Thyroid gland (tissue), 4 donors: ENCODE results near the gene SLC19A1. TPM values are rescaled to one million over a fixed set of nuclear protein-coding genes. Genes with fewer than 3 reads are reported as not detected.

Experiments used
- DNase-seq, 2 donors: peaks; one replicate each; pipeline ENCODE4 v3.0.0-alpha.2; 2019
- H3K27ac ChIP-seq, 3 donors: fragments of 200-600 bp; sonication (generic); 1 replicate in 2 of 3; 2 replicates in 1 of 3; pipeline ENCODE4 v1.5.1; 2016 to 2019; ENCODE audit warnings: mild to moderate bottlenecking in 1 of 3, moderate library complexity in 1 of 3
- H3K27me3 ChIP-seq: fragments of 200-600 bp; sonication (generic); one replicate; pipeline ENCODE4 v1.5.1; 2019
- H3K36me3 ChIP-seq, 2 donors: fragments of 200-600 bp; sonication (generic); one replicate each; pipeline ENCODE4 v1.5.1; 2016 to 2019
- H3K4me1 ChIP-seq, 2 donors: fragments of 200-600 bp; sonication (generic); one replicate each; pipeline ENCODE4 v1.5.1; 2017 to 2019
- H3K4me3 ChIP-seq, 3 donors: fragments of 200-600 bp; sonication (generic); replicated peaks in 1 of 3; 1 replicate in 2 of 3; 2 replicates in 1 of 3; pipeline ENCODE4 v1.5.1; 2016; ENCODE audit warnings: mild to moderate bottlenecking in 1 of 3
- H3K9me3 ChIP-seq: fragments of 200-600 bp; sonication (generic); one replicate; pipeline ENCODE4 v1.5.1; 2017
- POLR2A ChIP-seq, 2 donors: fragments of 450-650 bp; IDR thresholded peaks; one replicate each; pipeline ENCODE4 v1.6.1; 2017; ENCODE audit warnings: antibody characterized with exemption in 2 of 2, mild to moderate bottlenecking in 2 of 2, moderate library complexity in 1 of 2
- WGBS, 2 donors: methylation state at CpG; one replicate each; pipeline ENCODE4 v1.1.5; 2017; 5-methylcytosine and 5-hydroxymethylcytosine counted together
- intact Hi-C: fragments of 100-400 bp; cut with DNase I; formaldehyde crosslinking; loops from one replicate; pipeline ENCODE4 v1.15.1; 2023
- total RNA-seq, 4 donors: library from RNA; depleted of rRNA; stranded (reverse); fragments of >200 nt; gene quantifications; one replicate each; pipeline ENCODE4 v1.2.3, GENCODE V29; 2016
- TF ChIP-seq, protein P1 (sequence below), 6 experiments: fragments of 200-600 bp in 3 of 6; fragments of 450-650 bp in 3 of 6; sonication (generic) in 3 of 6; IDR thresholded peaks; one replicate each; pipeline ENCODE4 v1.5.1; 2016 to 2019; ENCODE audit warnings: antibody characterized with exemption in 6 of 6, mild to moderate bottlenecking in 2 of 6, inconsistent platforms in 1 of 6, moderate library complexity in 1 of 6

The SLC19A1 gene
- total RNA-seq, 4 donors from 2014 or later, result 7.6 to 15.5 (median 12.2) TPM

DNA sequence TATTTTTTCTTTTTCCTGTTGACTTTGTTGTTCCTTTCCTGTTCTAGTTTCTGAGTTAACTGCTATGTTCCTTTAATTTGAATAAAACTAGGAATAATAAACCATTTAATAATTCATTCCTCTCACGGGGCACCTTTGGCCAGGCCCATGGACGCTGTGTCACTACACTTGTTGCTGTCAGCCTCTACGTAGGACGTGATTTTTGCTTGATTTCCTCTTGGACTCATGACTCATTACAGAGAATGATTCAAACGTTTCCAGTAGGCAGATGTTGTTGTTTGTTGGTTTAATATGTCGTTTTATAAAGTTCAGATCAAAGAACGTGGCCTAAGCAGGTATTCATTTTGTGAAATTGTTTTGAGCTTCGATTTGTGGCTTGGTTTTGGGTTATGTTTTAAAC, 9.1 kb upstream of the SLC19A1 start:
- WGBS, 2 donors, result 60 to 65% methylated on average over 8 of the region's 8 CpGs
- no peak for DNase-seq

DNA sequence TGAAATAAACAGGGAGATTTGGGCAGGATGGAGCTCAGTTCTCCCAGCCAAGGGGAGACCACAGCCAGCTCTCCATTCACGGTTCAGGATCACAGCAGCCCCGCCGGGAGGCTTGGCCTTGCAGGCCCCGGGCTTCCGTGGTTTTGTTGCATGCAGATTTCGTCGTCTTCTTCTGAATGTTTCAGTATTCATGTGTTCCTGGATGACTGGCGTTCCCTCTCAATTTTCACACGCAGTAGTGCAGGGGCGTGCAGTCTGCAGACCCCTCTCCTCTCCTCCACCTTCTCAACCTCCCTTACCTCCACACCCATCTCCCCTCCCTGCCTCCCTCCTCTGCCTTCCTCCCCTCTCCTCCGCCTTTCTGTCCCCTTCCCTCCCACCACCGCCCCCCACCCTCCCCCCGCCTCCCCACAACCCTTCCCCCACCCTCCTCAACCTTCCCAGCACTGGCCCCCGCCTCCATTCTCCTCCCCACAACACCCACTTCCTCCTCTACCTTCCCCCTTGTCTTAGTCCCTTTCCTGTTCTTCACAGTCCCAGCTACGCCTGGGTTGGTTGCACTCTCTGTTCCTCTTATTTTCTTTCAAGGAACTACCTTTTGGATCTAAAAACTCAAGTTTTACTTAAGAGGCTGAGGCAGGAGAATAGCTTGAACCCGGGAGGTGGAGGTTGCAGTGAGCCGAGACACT, 8.4 kb upstream of the SLC19A1 start:
- intact Hi-C loops, result no loop called here
- H3K36me3 ChIP-seq, result no peaks in the 10 kb centered on the region
- no peak for DNase-seq
- TF ChIP-seq, protein P1, sequence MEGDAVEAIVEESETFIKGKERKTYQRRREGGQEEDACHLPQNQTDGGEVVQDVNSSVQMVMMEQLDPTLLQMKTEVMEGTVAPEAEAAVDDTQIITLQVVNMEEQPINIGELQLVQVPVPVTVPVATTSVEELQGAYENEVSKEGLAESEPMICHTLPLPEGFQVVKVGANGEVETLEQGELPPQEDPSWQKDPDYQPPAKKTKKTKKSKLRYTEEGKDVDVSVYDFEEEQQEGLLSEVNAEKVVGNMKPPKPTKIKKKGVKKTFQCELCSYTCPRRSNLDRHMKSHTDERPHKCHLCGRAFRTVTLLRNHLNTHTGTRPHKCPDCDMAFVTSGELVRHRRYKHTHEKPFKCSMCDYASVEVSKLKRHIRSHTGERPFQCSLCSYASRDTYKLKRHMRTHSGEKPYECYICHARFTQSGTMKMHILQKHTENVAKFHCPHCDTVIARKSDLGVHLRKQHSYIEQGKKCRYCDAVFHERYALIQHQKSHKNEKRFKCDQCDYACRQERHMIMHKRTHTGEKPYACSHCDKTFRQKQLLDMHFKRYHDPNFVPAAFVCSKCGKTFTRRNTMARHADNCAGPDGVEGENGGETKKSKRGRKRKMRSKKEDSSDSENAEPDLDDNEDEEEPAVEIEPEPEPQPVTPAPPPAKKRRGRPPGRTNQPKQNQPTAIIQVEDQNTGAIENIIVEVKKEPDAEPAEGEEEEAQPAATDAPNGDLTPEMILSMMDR (IDR thresholded peaks at IDR 0.05), result no peak
- no peak for TF ChIP-seq POLR2A (IDR thresholded peaks at IDR 0.05)
- no peaks in the 10 kb centered on the region for H3K9me3 ChIP-seq
- H3K27ac ChIP-seq, result no peak overlapping the region
- H3K4me3 ChIP-seq, result no peak overlapping the region
- 44 to 52% methylated on average over 17 of the region's 17 CpGs for WGBS, 2 donors
- H3K4me1 ChIP-seq, result peaks cover 0 to 3% of the 10 kb centered on the region in 2 donors
- no peaks in the 10 kb centered on the region for H3K27me3 ChIP-seq

More for the DNA sequence above, 9.1 kb upstream of the SLC19A1 start:
- no peaks in the 10 kb centered on the region for H3K36me3 ChIP-seq
- H3K4me1 ChIP-seq, result peaks cover 0 to 9% of the 10 kb centered on the region in 2 donors
- no peaks in the 10 kb centered on the region for H3K27me3 ChIP-seq
- no peaks in the 10 kb centered on the region for H3K9me3 ChIP-seq
- intact Hi-C loops, result no loop called here
- TF ChIP-seq, protein P1 (IDR thresholded peaks at IDR 0.05), result no peak
- TF ChIP-seq POLR2A (IDR thresholded peaks at IDR 0.05), result no peak
- no peak overlapping the region for H3K27ac ChIP-seq
- no peak overlapping the region for H3K4me3 ChIP-seq

DNA sequence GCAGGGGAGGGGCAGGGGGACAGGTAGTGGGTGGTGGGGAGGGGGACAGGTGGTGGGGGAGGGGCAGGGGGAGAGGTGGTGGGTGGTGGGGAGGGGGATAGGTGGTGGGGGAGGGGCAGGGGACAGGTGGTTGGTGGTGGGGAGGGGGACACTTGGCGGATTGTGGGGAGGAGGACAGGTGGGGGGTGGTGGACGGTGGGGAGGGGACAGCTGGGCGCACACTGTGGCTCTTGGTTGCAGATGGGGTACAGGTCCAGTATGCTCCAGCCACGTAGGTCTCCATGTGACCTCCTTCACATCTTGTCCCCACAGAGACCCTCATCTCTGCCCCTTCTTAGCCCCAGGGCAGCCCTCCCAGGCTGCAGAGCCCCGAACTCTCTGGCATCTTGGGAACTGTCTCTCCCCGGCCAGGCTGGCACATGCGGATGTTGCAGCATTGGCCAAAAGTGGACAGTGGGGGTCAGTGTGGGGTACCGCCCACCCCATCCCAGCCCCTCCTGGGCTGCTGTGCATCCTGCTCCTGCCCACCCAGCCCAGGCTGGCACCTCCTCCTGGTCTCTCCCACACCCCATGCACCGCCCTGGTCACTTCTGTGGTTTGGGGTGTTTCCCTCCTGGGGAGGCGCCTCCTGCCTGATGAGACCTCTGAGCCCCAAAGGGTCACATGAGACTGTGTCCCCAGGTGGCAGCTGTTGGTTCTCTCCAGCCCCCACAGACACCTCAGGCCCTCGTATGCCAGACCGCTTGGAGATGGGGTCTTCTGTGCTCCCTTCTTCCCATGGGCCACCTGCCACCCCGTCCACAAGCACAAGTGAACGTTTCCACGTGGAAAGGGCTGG, 7.6 kb upstream of the SLC19A1 start:
- H3K27me3 ChIP-seq, result no peaks in the 10 kb centered on the region
- 75 to 77% methylated on average over 11 of the region's 15 CpGs for WGBS, 2 donors
- no peaks in the 10 kb centered on the region for H3K9me3 ChIP-seq
- TF ChIP-seq POLR2A (IDR thresholded peaks at IDR 0.05), result no peak
- TF ChIP-seq, protein P1 (IDR thresholded peaks at IDR 0.05), result no peak
- intact Hi-C loops, result no loop called here
- H3K4me1 ChIP-seq, result no peaks in the 10 kb centered on the region
- H3K36me3 ChIP-seq, result no peaks in the 10 kb centered on the region
- H3K27ac ChIP-seq, result no peak overlapping the region
- no peak overlapping the region for H3K4me3 ChIP-seq
- no peak for DNase-seq

DNA sequence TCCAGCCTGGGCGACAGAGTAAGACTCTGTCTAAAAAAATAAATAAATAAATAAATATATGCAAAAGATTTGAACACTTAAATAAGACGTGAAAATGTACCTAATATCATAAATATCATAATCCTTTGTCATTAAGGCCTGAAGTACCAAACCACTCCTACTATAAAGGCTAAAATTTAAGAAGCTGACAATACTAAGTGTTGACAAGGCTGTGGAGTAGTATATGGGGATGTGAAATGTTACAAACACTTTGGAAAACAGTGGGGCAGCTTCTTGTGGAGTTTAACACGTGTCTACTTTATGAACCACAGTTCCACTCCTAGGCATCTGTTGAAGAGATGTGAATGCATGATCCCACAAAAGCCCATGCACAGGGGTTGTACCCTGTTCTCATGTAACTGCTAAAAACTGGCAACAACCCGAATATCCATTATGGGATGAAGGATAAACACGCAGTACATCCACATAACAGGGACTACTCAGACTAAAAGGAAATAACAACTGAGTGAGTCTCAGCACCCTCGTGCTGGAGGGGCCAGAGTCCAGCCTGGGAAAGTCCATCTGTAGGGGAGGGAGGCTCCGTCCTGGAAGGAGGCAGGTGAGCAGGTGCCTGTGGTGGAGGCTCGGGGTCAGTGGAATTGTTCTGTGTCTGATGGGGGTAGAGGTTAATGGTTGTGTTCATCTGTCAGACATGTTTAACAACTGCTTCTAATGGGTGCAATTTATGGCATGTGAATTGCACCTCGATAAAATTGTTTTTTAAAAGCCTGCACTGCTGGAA, 6.7 kb upstream of the SLC19A1 start:
- Histone ChIP-seq H3K27ac (no peak overlapping the region), H3K9me3 (no peaks in the 10 kb centered on the region), H3K4me1 (peaks cover 2 to 3% of the 10 kb centered on the region in 2 donors), H3K36me3 (no peaks in the 10 kb centered on the region), H3K4me3 (no peak overlapping the region), H3K27me3 (no peaks in the 10 kb centered on the region)
- WGBS, 2 donors, result 84 to 89% methylated on average over 9 of the region's 9 CpGs
- intact Hi-C loops, result no loop called here
- no peak for TF ChIP-seq POLR2A (IDR thresholded peaks at IDR 0.05)
- TF ChIP-seq, protein P1 (IDR thresholded peaks at IDR 0.05), result no peak
- DNase-seq, result no peak
